Measurements from ENCODE around the gene HUWE1. TPM values are rescaled to one million over a fixed set of nuclear protein-coding genes. Genes with fewer than 3 reads are reported as not detected.
A peak's percentile ranks its signal among the peaks of the same experiment; 100 is the strongest.

The HUWE1 gene
- total RNA-seq, 6 donors from 2014 or later = 98.1 to 136 (median 121) TPM

DNA sequence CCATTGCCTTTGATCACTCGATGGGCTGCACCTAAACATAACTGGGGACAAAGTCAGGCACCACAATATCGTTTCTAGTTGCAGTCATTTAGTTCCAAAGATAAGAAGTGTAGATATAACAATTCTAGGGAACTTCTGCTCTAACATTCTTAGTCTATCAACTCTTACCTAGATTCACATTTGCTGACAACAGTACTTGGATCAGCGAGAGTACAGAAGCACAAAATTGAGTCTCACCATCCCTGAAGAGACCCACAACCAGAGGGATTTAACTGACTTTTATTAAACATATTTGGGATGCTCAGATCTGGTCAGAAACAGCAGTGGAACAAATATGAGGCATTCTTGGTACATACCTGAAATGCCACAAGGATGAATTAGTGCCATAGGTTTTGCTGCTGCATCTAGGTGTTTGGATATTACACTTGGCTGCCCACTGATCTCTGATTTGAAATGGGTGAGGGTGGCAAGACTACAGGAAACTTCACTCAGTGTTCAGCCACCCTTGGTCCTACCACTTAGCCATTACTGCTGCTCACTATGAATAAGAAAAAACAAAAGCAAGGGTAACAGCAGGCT, 28.9 kb upstream of the HUWE1 start:
- peaks cover 0 to 7% (median 2%) of the 10 kb centered on the region in 4 donors for H3K4me1 ChIP-seq
- WGBS, 2 donors = 49% methylated on average over 3 of the region's 3 CpGs; no CpG with 5 or more reads in 1 of the 2 donors
- H3K27me3 ChIP-seq = no peaks in the 10 kb centered on the region
- TF ChIP-seq EP300 (IDR thresholded peaks at IDR 0.05) (no peak), POLR2AphosphoS5 (IDR thresholded peaks at IDR 0.05) (no peak), POLR2A (IDR thresholded peaks at IDR 0.05) (no peak)
- TF ChIP-seq, protein P1, sequence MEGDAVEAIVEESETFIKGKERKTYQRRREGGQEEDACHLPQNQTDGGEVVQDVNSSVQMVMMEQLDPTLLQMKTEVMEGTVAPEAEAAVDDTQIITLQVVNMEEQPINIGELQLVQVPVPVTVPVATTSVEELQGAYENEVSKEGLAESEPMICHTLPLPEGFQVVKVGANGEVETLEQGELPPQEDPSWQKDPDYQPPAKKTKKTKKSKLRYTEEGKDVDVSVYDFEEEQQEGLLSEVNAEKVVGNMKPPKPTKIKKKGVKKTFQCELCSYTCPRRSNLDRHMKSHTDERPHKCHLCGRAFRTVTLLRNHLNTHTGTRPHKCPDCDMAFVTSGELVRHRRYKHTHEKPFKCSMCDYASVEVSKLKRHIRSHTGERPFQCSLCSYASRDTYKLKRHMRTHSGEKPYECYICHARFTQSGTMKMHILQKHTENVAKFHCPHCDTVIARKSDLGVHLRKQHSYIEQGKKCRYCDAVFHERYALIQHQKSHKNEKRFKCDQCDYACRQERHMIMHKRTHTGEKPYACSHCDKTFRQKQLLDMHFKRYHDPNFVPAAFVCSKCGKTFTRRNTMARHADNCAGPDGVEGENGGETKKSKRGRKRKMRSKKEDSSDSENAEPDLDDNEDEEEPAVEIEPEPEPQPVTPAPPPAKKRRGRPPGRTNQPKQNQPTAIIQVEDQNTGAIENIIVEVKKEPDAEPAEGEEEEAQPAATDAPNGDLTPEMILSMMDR (IDR thresholded peaks at IDR 0.05) = no peak
- DNase-seq (no peak), ATAC-seq (ENCODE audit: low FRiP score in 2 of 2) (no peak)
- no peak overlapping the region for H3K4me3 ChIP-seq
- H3K36me3 ChIP-seq = no peaks in the 10 kb centered on the region
- H3K9me3 ChIP-seq = no peaks in the 10 kb centered on the region
- no peak overlapping the region for H3K27ac ChIP-seq

DNA sequence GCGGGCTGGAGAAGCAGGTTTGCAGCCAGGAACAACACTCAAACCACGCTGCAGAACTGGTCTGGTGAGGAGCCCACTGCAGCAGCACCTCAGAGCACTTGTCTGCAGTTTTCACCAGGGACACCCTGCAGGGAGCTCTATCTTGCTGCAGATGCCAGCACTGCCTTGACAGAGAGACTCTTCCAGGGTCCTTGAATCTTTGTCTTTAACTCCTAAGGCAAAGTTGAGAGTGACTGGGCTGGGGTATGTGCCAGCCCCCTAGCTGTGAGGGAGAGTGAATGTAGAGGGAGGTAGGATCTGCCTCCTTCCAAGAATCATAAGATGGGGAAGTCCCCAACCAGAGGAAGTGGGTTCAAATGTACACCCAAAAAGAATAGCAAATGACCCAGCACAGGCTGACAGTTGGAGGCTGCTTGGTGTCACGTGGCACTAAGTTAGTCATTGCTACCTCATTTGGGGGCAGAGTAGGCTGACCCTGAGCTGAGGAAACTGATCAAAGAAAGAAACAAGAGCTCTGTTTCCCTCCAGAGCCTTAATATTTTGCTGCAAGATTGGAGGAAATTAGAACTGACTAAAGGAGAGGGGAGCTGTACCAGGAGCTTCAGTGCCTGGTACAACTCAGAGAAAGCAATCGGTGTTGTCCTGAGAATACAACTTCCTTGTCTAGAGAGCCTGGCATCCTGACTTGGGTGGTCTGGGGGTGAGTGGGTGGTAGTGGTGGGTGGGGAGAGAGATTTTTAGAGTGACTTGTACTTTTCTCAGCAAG, 28.2 kb upstream of the HUWE1 start:
- TF ChIP-seq POLR2AphosphoS5 (IDR thresholded peaks at IDR 0.05) (no peak), EP300 (IDR thresholded peaks at IDR 0.05) (no peak), POLR2A (IDR thresholded peaks at IDR 0.05) (no peak)
- TF ChIP-seq, protein P1 (IDR thresholded peaks at IDR 0.05) = no peak
- H3K4me1 ChIP-seq = peaks cover 0 to 7% (median 2%) of the 10 kb centered on the region in 4 donors
- H3K9me3 ChIP-seq = no peaks in the 10 kb centered on the region
- ATAC-seq (ENCODE audit: low FRiP score in 2 of 2) = peak in 1 of 2 donors; percentile 53
- H3K36me3 ChIP-seq = no peaks in the 10 kb centered on the region
- no peaks in the 10 kb centered on the region for H3K27me3 ChIP-seq
- H3K27ac ChIP-seq = peak overlapping the region in 1 of 4 donors; percentile 30
- 27 to 34% methylated on average over 2 to 4 of the region's 4 CpGs for WGBS, 2 donors
- H3K4me3 ChIP-seq = no peak overlapping the region
- peak in 1 of 2 donors; percentile 70 for DNase-seq

DNA sequence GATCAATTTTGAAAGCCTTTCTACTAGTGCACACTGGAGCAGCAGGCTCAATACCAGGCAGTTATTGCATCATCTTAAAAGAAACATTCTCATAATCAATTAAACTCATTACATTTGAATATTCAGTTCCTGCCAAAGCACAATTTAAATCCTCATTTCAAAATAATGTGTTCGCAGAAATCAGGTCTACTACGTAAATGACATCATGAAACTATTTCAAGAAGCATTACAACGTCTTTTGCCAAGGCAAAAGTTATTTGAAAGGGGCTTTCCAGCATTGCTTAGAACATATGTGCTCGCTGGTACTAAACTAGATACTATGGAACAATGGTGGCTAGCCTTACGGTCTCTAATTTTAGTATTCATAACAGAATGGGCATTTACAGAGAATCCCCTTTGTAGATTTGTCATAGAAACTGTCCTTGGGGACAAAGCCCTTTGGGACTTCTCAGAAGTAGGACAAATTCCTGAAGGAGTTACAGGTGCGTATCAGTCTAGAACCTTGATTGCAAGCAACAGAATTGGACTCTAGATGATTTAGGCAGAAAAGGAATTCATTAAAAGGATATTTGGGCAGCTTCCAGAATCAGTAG, 27.6 kb upstream of the HUWE1 start:
- WGBS, 2 donors = 54 to 62% methylated on average over 5 to 6 of the region's 6 CpGs
- H3K4me1 ChIP-seq = peaks cover 0 to 7% (median 2%) of the 10 kb centered on the region in 4 donors
- no peaks in the 10 kb centered on the region for H3K36me3 ChIP-seq
- H3K27me3 ChIP-seq = no peaks in the 10 kb centered on the region
- DNase-seq (no peak), ATAC-seq (ENCODE audit: low FRiP score in 2 of 2) (no peak)
- TF ChIP-seq, protein P1 (IDR thresholded peaks at IDR 0.05) = no peak
- TF ChIP-seq POLR2AphosphoS5 (IDR thresholded peaks at IDR 0.05) = no peak
- TF ChIP-seq POLR2A (IDR thresholded peaks at IDR 0.05) = no peak
- TF ChIP-seq EP300 (IDR thresholded peaks at IDR 0.05) = no peak
- no peaks in the 10 kb centered on the region for H3K9me3 ChIP-seq
- H3K27ac ChIP-seq = peak overlapping the region in 1 of 4 donors; percentile 30
- H3K4me3 ChIP-seq = no peak overlapping the region

DNA sequence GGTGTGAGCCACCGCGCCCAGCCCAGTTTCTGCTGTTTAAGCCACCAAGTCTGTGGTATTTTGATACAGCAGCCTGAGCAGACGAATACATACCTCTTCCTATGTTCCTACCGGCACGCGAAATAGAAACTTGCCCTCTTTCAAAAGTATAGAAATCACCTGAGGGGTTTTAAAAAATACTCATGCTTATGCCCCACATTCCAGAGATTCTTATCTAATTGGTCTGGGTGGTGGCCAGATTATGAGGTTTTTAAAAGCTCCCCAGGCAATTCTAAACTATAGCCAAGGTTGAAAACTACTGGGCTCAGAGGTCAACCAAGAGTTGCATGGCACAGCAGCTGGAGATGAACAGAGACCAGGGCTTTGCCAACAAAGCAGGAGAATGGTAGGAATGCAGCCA, 24.9 kb upstream of the HUWE1 start:
- no peaks in the 10 kb centered on the region for H3K36me3 ChIP-seq
- 80 to 84% methylated on average over 6 of the region's 6 CpGs for WGBS, 2 donors
- DNase-seq (no peak), ATAC-seq (ENCODE audit: low FRiP score in 2 of 2) (no peak)
- peaks cover 0 to 7% (median 2%) of the 10 kb centered on the region in 4 donors for H3K4me1 ChIP-seq
- TF ChIP-seq EP300 (IDR thresholded peaks at IDR 0.05) = no peak
- TF ChIP-seq POLR2A (IDR thresholded peaks at IDR 0.05) = no peak
- no peak for TF ChIP-seq POLR2AphosphoS5 (IDR thresholded peaks at IDR 0.05)
- TF ChIP-seq, protein P1 (IDR thresholded peaks at IDR 0.05) = no peak
- H3K4me3 ChIP-seq = no peak overlapping the region
- H3K27ac ChIP-seq = no peak overlapping the region
- H3K9me3 ChIP-seq = no peaks in the 10 kb centered on the region
- H3K27me3 ChIP-seq = no peaks in the 10 kb centered on the region

All from upper lobe of left lung (tissue), 6 donors.